OCI-LY1 (cell line): ENCODE results near the gene CINP.

Experiments used
- H2AFZ ChIP-seq: fragments of 200-600 bp; sonication (generic), shearing (Covaris generic); 2 replicates; pipeline ENCODE4 v1.6.0; 2014; ENCODE audit warnings: antibody characterized with exemption, mild to moderate bottlenecking, low read length
- H3F3A ChIP-seq: fragments of 200-600 bp; sonication (generic), shearing (Covaris generic); 2 replicates; pipeline ENCODE4 v1.6.0; 2014; ENCODE audit warnings: mild to moderate bottlenecking, antibody characterized with exemption, low read length, moderate library complexity; ENCODE audit not compliant: insufficient read depth
- H3K27ac ChIP-seq: fragments of 200-600 bp; sonication (generic); 2 replicates; pipeline ENCODE4 v1.5.1; 2014; ENCODE audit warnings: low read length, mixed run types, mild to moderate bottlenecking, low read depth; ENCODE audit not compliant: poor library complexity, severe bottlenecking
- H3K27me3 ChIP-seq: fragments of 200-600 bp; sonication (generic); 2 replicates; pipeline ENCODE4 v1.6.0; 2014; ENCODE audit warnings: antibody characterized with exemption, mild to moderate bottlenecking, low read length, moderate library complexity; ENCODE audit not compliant: insufficient read depth
- H3K36me3 ChIP-seq: fragments of 200-600 bp; sonication (generic); 2 replicates; pipeline ENCODE4 v1.6.1; 2014; ENCODE audit warnings: mild to moderate bottlenecking, antibody characterized with exemption, low read length, moderate library complexity, mixed read lengths; ENCODE audit not compliant: insufficient read depth
- H3K4me1 ChIP-seq: fragments of 200-600 bp; sonication (generic); 2 replicates; pipeline ENCODE4 v1.5.1; 2014; ENCODE audit warnings: mild to moderate bottlenecking, low read length, moderate library complexity; ENCODE audit not compliant: insufficient read depth, severe bottlenecking
- H3K4me2 ChIP-seq: fragments of 200-600 bp; sonication (generic), shearing (Covaris generic); 2 replicates; pipeline ENCODE4 v1.6.1; 2014; ENCODE audit warnings: low read length
- H3K4me3 ChIP-seq: fragments of 200-600 bp; sonication (generic); 2 replicates; pipeline ENCODE4 v1.5.1; 2014; ENCODE audit warnings: low read length, low read depth, mild to moderate bottlenecking, mixed read lengths; ENCODE audit not compliant: poor library complexity, severe bottlenecking
- H3K79me2 ChIP-seq: fragments of 200-600 bp; shearing (Covaris generic); 2 replicates; pipeline ENCODE4 v1.6.1; 2016; ENCODE audit warnings: mixed run types, low read length, mixed read lengths; ENCODE audit not compliant: insufficient read depth
- H3K9ac ChIP-seq: fragments of 200-600 bp; sonication (generic), shearing (Covaris generic); 2 replicates; pipeline ENCODE4 v1.6.1; 2014; ENCODE audit warnings: mild to moderate bottlenecking, low read length, mixed read lengths
- H3K9me2 ChIP-seq: fragments of 200-600 bp; sonication (generic), shearing (Covaris generic); 2 replicates; pipeline ENCODE4 v1.6.1; 2014; ENCODE audit warnings: low read depth, mild to moderate bottlenecking, low read length, mixed read lengths
- H3K9me3 ChIP-seq: fragments of 200-600 bp; shearing (Covaris generic); 2 replicates; pipeline ENCODE4 v1.6.1; 2014; ENCODE audit warnings: low read length, mixed read lengths
- H4K20me1 ChIP-seq: fragments of 200-600 bp; sonication (generic), shearing (Covaris generic); 2 replicates; pipeline ENCODE4 v1.6.0; 2016; ENCODE audit warnings: mild to moderate bottlenecking, low read length; ENCODE audit not compliant: insufficient read depth
- CTCF ChIP-seq: fragments of 200-600 bp; sonication (generic), shearing (Covaris generic); IDR thresholded peaks from 2 replicates; pipeline ENCODE4 v1.5.1; 2017; ENCODE audit warnings: mild to moderate bottlenecking, antibody characterized with exemption, low read length, moderate library complexity, mixed read lengths
- EZH2 ChIP-seq: fragments of 200-600 bp; sonication (generic), shearing (Covaris generic); IDR thresholded peaks from 2 replicates; pipeline ENCODE4 v1.8.0; 2017; ENCODE audit warnings: borderline replicate concordance, mixed run types, mild to moderate bottlenecking, antibody characterized with exemption, low read length, moderate library complexity, mixed read lengths

CINP gene

GRCh38 chr14:102319351-102320032 lies 43.2 kb downstream of the CINP start, which contains the start of gene ZNF839:
Gene ZNF839, plus strand, starts transcription at chr14:102319746. Its CDS starts 20 bp downstream, at chr14:102319766.
- no peaks in the 10 kb centered on the region for H3K9me3 ChIP-seq
- H3K4me3 ChIP-seq, result peak within 1 kb of the TSS; percentile 70
- no peaks in the 10 kb centered on the region for H4K20me1 ChIP-seq
- H3K4me2 ChIP-seq, result peak within 1 kb of the TSS; percentile 82
- no peaks in the 10 kb centered on the region for H3K36me3 ChIP-seq
- no peaks in the 10 kb centered on the region for H3F3A ChIP-seq
- peaks cover 48% of the 10 kb centered on the region for H3K4me1 ChIP-seq
- TF ChIP-seq EZH2 (no peak), CTCF (no peak)
- H3K27ac ChIP-seq, result peak within 1 kb of the TSS; percentile 88
- H3K27me3 ChIP-seq, result no peaks in the 10 kb centered on the region
- no peaks in the 10 kb centered on the region for H3K9me2 ChIP-seq
- peak within 1 kb of the TSS; percentile 74 for H3K9ac ChIP-seq
- H2AFZ ChIP-seq, result no peak within 1 kb of the TSS; the same call in 1 of the 2 replicates
- no peaks in the 10 kb centered on the region for H3K79me2 ChIP-seq

DNA sequence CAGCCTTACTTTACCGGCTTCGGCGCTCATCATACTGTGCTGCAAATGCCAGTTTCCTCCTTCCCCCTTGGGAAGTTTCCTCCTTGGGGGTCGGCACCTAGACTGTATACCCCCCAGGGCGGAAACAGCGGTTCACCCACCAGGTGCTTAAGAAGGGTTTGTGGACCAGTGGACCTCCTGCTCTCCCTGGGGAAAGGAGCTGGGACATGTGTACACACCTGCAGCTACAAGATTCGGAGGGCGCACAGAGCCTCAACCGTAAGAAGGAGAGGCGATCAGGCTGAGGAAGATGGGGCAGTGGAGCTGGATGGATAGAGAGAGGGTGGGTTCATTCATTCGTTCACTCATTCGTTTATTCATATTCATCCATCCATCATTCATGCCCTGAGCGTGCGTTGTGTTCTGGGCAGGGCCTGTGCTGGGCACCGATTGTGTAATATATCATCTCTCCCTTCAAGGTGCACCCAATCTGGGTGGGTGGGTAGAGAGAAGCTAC lies 43.9 kb downstream of the CINP start:
- Histone ChIP-seq H2AFZ (no peak overlapping the region; the same call in 1 of the 2 replicates), H3K9me3 (no peaks in the 10 kb centered on the region), H3K4me3 (peak overlapping the region; percentile 70), H4K20me1 (no peaks in the 10 kb centered on the region), H3K4me2 (peak overlapping the region; percentile 82), H3K36me3 (no peaks in the 10 kb centered on the region), H3K4me1 (peaks cover 54% of the 10 kb centered on the region), H3K27ac (peak overlapping the region; percentile 88), H3K27me3 (no peaks in the 10 kb centered on the region), H3K79me2 (no peaks in the 10 kb centered on the region), H3K9me2 (no peaks in the 10 kb centered on the region), H3F3A (no peaks in the 10 kb centered on the region), H3K9ac (peak overlapping the region; percentile 74)
- TF ChIP-seq EZH2 (no peak), CTCF (no peak)

DNA sequence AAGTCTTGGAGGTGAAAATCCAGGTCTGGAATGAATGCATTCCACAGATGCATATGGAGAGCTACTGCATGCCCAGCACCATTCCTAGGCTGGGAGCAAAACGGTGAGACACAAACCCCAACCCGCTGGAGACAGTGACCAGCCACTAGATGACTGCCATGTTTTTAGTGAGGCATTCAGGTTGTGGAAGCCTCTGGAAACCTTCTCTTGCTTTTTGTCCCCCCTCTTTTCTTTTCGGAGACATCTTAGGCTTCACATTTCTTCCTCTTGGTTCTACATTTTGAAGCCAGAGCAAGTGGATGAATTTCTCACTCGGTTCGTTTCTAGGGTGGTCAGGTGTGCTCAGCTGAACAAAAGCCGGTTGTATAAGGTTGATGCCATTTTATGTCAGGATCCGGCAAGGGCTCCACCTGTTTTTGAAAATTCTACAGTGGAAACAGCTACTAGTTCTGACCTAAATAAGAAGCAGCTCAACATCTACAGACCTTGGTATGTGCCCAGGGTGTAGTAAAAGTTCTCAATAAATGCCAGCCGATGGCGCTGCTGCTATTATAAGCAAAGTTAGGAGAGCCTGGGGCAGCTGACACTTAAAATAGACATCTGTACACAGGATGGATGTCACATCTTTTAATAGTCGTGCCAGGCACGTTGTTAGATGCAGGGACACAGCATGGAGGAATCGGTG lies 45.0 kb downstream of the CINP start:
- Histone ChIP-seq H3K36me3 (no peaks in the 10 kb centered on the region), H3K79me2 (no peaks in the 10 kb centered on the region), H3K9me3 (no peaks in the 10 kb centered on the region), H3K9me2 (no peaks in the 10 kb centered on the region), H3K4me3 (peak overlapping the region; percentile 70), H3F3A (no peaks in the 10 kb centered on the region), H4K20me1 (no peaks in the 10 kb centered on the region), H3K27ac (peak overlapping the region; percentile 88), H3K9ac (peak overlapping the region; percentile 69), H3K4me1 (peaks cover 57% of the 10 kb centered on the region), H3K27me3 (no peaks in the 10 kb centered on the region), H2AFZ (peak overlapping the region; percentile 84; the same call in 1 of the 2 replicates), H3K4me2 (peak overlapping the region; percentile 82)
- TF ChIP-seq CTCF (peak; percentile 38), EZH2 (no peak)
